HAP-1 (cell line): ENCODE measurements around the gene ECHDC3.
"Not testable (repeated sequence)": the region's sequence is repeated elsewhere in the genome, so short reads cannot be mapped to it uniquely, and the experiment has no call there.

ENCODE experiments used
- DNase-seq, 2 experiments: peaks; one replicate each; pipeline ENCODE4 v3.0.0-alpha.2; 2016 to 2020; ENCODE audit warnings: low spot score in 2 of 2
- H3K27me3 ChIP-seq: fragments of 250-450 bp; sonication (Bioruptor Pico); 2 replicates; pipeline ENCODE4 v1.5.1; 2020; ENCODE audit warnings: low read depth, mild to moderate bottlenecking, moderate library complexity
- H3K36me3 ChIP-seq: fragments of 250-450 bp; sonication (Bioruptor Pico); replicated peaks from 2 replicates; pipeline ENCODE4 v1.5.1; 2020; ENCODE audit warnings: mild to moderate bottlenecking
- H3K4me1 ChIP-seq: fragments of 250-450 bp; sonication (Bioruptor Pico); 2 replicates; pipeline ENCODE4 v1.5.1; 2020; ENCODE audit warnings: mild to moderate bottlenecking
- H3K4me3 ChIP-seq: fragments of 250-450 bp; sonication (Bioruptor Pico); 2 replicates; pipeline ENCODE4 v1.5.1; 2020; ENCODE audit warnings: mild to moderate bottlenecking, moderate library complexity
- H3K9me3 ChIP-seq: fragments of 250-450 bp; sonication (Bioruptor Pico); 2 replicates; pipeline ENCODE4 v1.5.1; 2020; ENCODE audit warnings: mild to moderate bottlenecking, moderate library complexity
- in situ Hi-C: fragments of 300-500 bp; cut with MboI; formaldehyde crosslinking; loops from 3 replicates; pipeline ENCODE4 v1.14.3; 2020; ENCODE audit warnings: low sequenced_read_pairs, inconsistent platforms, mixed read lengths

The ECHDC3 gene

GRCh38 chr10:11707624-11708350, 34.4 kb upstream of the ECHDC3 start:
- Histone ChIP-seq H3K4me1 (no peaks in the 10 kb centered on the region), H3K27me3 (no peaks in the 10 kb centered on the region), H3K36me3 (no peaks in the 10 kb centered on the region), H3K9me3 (no peaks in the 10 kb centered on the region), H3K4me3 (no peak overlapping the region)
- in situ Hi-C loops, result no loop called here
- no peak for DNase-seq

- H3K4me1 ChIP-seq, in situ Hi-C loops: not testable (repeated sequence)
These were observed 33.4 kb upstream of the ECHDC3 start for GRCh38 chr10:11708801-11709200.

GRCh38 chr10:11712744-11713143, 29.4 kb upstream of the ECHDC3 start:
- in situ Hi-C loops, result no loop called here
- Histone ChIP-seq H3K4me3 (no peak overlapping the region), H3K4me1 (no peaks in the 10 kb centered on the region), H3K36me3 (no peaks in the 10 kb centered on the region), H3K9me3 (no peaks in the 10 kb centered on the region), H3K27me3 (no peaks in the 10 kb centered on the region)
- DNase-seq, result no peak

More at GRCh38 chr10:11708801-11709200, 33.4 kb upstream of the ECHDC3 start:
- H3K36me3 ChIP-seq, H3K27me3 ChIP-seq, H3K9me3 ChIP-seq, H3K4me3 ChIP-seq, DNase-seq: not testable (repeated sequence)

- DNase-seq, result no peak
These were observed 28.9 kb upstream of the ECHDC3 start for GRCh38 chr10:11713186-11713743.

GRCh38 chr10:11713963-11714362, 28.2 kb upstream of the ECHDC3 start:
- H3K27me3 ChIP-seq, result no peaks in the 10 kb centered on the region
- H3K36me3 ChIP-seq, result no peaks in the 10 kb centered on the region
- in situ Hi-C loops, result no loop called here
- no peak overlapping the region for H3K4me3 ChIP-seq
- H3K4me1 ChIP-seq, result no peaks in the 10 kb centered on the region
- DNase-seq, result no peak
- no peaks in the 10 kb centered on the region for H3K9me3 ChIP-seq

More at GRCh38 chr10:11713186-11713743, 28.9 kb upstream of the ECHDC3 start:
- Histone ChIP-seq H3K4me1 (no peaks in the 10 kb centered on the region), H3K9me3 (no peaks in the 10 kb centered on the region), H3K27me3 (no peaks in the 10 kb centered on the region), H3K36me3 (no peaks in the 10 kb centered on the region), H3K4me3 (no peak overlapping the region)
- in situ Hi-C loops, result no loop called here

- Histone ChIP-seq H3K36me3 (no peaks in the 10 kb centered on the region), H3K9me3 (no peaks in the 10 kb centered on the region), H3K27me3 (no peaks in the 10 kb centered on the region), H3K4me3 (no peak overlapping the region), H3K4me1 (no peaks in the 10 kb centered on the region)
- DNase-seq, result no peak
- in situ Hi-C loops, result no loop called here
These were observed 27.3 kb upstream of the ECHDC3 start for GRCh38 chr10:11714750-11715365.

- in situ Hi-C loops, result no loop called here
- no peak for DNase-seq
- H3K9me3 ChIP-seq, result no peaks in the 10 kb centered on the region
- H3K4me3 ChIP-seq, result no peak overlapping the region
- no peaks in the 10 kb centered on the region for H3K4me1 ChIP-seq
- no peaks in the 10 kb centered on the region for H3K27me3 ChIP-seq
- H3K36me3 ChIP-seq, result no peaks in the 10 kb centered on the region
These were observed 26.2 kb upstream of the ECHDC3 start for GRCh38 chr10:11715815-11716494.

GRCh38 chr10:11716686-11717085, 25.5 kb upstream of the ECHDC3 start:
- in situ Hi-C loops, result no loop called here
- Histone ChIP-seq H3K9me3 (no peaks in the 10 kb centered on the region), H3K36me3 (no peaks in the 10 kb centered on the region), H3K4me3 (no peak overlapping the region), H3K27me3 (no peaks in the 10 kb centered on the region), H3K4me1 (no peaks in the 10 kb centered on the region)
- no peak for DNase-seq

GRCh38 chr10:11719496-11720259, 22.5 kb upstream of the ECHDC3 start:
- H3K9me3 ChIP-seq, result no peaks in the 10 kb centered on the region
- no peak for DNase-seq
- in situ Hi-C loops, result loop anchor here (10.0 kb wide), 1 partner anchor 205 kb away; no protein-coding TSS in a partner anchor
- H3K4me3 ChIP-seq, result no peak overlapping the region
- no peaks in the 10 kb centered on the region for H3K4me1 ChIP-seq
- H3K27me3 ChIP-seq, result no peaks in the 10 kb centered on the region
- H3K36me3 ChIP-seq, result no peaks in the 10 kb centered on the region

- no peaks in the 10 kb centered on the region for H3K4me1 ChIP-seq
- no peak overlapping the region for H3K4me3 ChIP-seq
- H3K27me3 ChIP-seq, result no peaks in the 10 kb centered on the region
- no peaks in the 10 kb centered on the region for H3K9me3 ChIP-seq
- no peaks in the 10 kb centered on the region for H3K36me3 ChIP-seq
- DNase-seq, result no peak
- in situ Hi-C loops, result loop anchor here (10.0 kb wide), 1 partner anchor 206 kb away; no protein-coding TSS in a partner anchor
These were observed 21.9 kb upstream of the ECHDC3 start for GRCh38 chr10:11720260-11720741.

- Histone ChIP-seq H3K27me3 (no peaks in the 10 kb centered on the region), H3K4me3 (no peak overlapping the region), H3K9me3 (no peaks in the 10 kb centered on the region), H3K36me3 (no peaks in the 10 kb centered on the region), H3K4me1 (no peaks in the 10 kb centered on the region)
- no peak for DNase-seq
- in situ Hi-C loops, result loop anchor here (10.0 kb wide), 1 partner anchor 207 kb away; no protein-coding TSS in a partner anchor
These were observed 20.4 kb upstream of the ECHDC3 start for GRCh38 chr10:11721806-11722205.

GRCh38 chr10:11723359-11723758, 18.8 kb upstream of the ECHDC3 start:
- no peak overlapping the region for H3K4me3 ChIP-seq
- H3K9me3 ChIP-seq, result no peaks in the 10 kb centered on the region
- no peaks in the 10 kb centered on the region for H3K27me3 ChIP-seq
- DNase-seq, result no peak
- H3K4me1 ChIP-seq, result no peaks in the 10 kb centered on the region
- in situ Hi-C loops, result loop anchor here (10.0 kb wide), 1 partner anchor 209 kb away; no protein-coding TSS in a partner anchor
- H3K36me3 ChIP-seq, result no peaks in the 10 kb centered on the region
